HG03064 (cell line): ENCODE measurements around the gene ANKRD24.
"Not testable (repeated sequence)": the region's sequence is repeated elsewhere in the genome, so short reads cannot be mapped to it uniquely, and the experiment has no call there.

Experiments
- ATAC-seq: cut with Tn5 transposase; IDR thresholded peaks from one replicate; pipeline ENCODE4 v1.9.1; 2021; ENCODE audit warnings: low read depth; ENCODE audit not compliant: unreplicated experiment

The ANKRD24 gene

GRCh38 chr19:4229179-4229931, 46.9 kb downstream of the ANKRD24 start, which contains the start of gene EBI3:
Gene EBI3 (plus strand): TSS chr19:4229523. CDS start chr19:4229551, 28 bp downstream.
- peak; percentile 57 for ATAC-seq

GRCh38 chr19:4230237-4230636, 47.7 kb downstream of the ANKRD24 start:
- ATAC-seq: not testable (repeated sequence)

DNA sequence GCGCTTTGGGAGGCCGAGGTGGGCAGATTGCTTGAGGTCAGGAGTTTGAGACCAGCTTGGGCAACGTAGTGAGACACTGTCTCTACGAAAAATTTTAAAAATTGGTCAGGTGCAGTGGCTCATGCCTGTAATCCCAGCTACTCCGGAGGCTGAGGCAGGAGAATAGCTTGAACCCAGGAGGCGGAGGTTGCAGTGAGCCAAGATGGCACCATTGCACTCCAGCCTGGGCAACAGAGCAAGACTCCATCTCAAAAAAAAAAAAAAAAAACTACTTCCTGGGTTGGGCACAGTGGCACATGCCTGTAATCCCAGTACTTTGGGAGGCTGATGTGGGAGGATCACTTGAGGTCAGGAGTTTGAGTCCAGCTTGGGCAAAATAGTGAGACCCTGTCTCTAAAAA, 49.0 kb downstream of the ANKRD24 start:
- not testable (repeated sequence) for ATAC-seq

DNA sequence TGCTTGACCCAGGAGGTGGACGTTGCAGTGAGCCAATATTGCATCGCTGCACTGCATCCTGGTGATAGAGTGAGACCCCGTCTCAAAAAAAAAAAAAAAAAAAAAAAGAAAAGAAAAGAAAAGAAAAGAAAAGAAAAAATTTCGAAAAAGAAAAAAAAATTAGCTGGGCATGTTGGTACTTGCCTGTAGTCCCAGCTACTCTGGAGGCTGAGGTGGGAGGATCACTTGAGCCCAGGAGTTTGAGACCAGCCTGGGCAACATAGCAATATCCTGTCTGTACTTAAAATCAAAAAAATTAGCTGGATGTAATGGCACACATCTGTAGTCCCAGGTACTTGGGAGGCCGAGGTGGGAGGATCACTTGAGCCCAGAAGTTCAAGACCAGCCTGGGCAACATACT, 49.6 kb downstream of the ANKRD24 start:
- ATAC-seq: not testable (repeated sequence)

DNA sequence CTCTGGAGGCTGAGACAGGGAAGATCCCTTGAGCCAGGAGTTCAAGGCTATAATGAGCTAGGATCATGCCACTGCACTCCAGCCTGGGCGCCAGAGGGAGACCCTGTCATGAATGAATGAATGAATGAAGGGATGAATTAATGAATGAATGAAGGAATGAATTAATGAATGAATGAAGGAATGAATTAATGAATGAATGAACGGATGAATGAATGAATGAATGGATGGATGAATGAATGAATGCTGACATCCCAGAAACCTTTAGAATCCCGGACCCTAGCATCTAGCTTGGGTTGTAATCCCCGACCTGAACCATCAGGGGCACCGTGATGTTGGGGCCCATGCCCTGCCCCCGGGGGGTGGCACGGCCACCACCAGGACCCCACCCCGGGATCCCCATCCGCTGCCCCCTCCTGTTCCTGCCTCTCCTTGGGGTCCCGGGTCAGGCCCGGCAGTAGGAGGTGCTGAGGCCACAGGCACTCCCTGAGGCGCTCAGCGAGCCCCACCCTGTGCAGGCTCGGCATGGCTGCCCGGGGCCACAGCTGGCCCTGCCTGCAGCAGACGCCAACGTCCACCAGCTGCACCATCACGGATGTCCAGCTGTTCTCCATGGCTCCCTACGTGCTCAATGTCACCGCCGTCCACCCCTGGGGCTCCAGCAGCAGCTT, 50.3 kb downstream of the ANKRD24 start:
- no peak for ATAC-seq

DNA sequence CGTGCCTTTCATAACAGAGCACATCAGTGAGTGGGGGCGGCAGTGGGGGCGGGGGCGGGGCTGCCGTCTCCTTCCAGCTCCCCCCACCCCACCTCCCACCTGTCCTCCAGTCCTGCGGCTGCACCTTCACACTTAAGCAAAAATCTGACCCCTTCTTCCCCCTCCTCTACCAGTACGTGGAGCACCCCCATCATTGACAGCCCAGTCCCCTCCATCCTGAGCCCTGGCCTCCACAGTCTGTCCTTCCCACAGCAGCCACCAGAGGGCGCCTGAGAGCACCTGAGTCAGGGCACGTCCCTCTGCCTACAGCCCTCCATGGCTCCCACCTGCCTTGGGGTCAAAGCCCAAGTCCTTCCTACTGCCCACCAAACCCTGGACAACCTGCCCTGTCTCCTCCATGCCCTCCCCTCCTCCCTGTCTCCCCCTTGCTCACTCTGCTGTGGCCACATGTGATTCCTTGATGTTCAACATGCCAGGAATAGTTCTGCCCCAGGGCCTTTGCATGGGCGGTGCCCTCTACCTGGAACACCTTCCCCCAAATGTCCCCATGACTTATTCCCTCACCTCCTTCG, 50.9 kb downstream of the ANKRD24 start:
- ATAC-seq: no peak

DNA sequence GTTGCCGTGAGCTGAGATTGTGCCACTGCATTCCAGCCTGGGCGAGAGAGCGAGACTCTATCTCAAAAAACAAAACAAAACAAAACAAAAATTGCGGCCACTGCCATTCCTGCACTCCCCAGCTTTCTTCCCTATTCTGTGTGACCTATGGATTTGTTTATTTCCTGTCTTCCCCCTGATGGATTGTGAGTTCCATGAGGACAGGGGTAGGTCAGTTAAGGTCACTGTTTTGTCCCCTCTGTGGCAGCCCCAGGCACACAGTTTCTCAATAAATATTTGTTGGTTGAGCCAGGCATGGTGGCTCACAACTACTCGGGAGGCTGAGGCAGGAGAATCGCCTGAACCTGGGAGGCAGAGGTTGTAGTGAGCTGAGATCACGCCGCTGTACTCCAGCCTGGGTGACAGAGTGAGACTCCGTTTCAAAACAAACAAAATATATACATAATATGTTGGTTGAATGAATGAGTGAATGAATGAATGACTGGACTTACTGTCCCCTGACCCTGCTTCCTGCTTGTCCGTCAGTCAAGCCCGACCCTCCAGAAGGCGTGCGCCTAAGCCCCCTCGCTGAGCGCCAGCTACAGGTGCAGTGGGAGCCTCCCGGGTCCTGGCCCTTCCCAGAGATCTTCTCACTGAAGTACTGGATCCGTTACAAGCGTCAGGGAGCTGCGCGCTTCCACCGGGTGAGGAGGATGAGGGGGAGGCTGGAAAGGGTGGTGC, 51.8 kb downstream of the ANKRD24 start:
- no peak for ATAC-seq

DNA sequence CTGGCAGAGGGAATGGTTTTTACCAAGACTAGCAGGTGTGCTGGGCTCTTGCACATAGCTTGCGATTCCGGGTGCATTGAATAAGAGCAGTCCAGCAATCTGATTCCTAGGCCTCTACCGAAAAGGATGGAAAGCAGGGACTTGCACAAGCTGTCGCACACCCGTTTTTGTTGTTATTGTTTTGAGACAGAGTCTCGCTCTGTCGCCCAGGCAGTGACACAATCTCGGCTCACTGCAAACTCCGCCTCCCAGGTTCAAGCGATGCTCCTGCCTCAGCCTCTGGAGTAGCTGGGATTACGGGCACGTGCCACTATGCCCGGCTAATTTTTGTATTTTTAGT, 52.3 kb downstream of the ANKRD24 start:
- no peak for ATAC-seq

DNA sequence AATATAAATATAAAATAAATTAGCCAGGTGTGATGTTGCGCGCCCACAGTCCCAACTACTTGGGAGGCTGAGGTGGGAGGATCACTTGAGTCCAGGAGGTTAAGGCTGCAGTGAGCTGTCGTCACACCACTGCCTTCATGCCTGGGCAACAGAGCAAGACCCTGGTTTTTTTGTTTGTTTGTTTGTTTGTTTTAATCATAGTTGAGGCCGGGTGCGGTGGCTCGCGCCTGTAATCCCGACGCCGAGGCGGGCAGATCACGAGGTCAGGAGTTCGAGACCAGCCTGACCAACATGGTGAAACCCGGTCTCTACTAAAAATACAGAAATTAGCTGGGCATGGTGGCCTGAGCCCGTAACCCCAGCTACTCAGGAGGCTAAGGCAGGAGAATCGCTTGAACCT, 55.0 kb downstream of the ANKRD24 start:
- not testable (repeated sequence) for ATAC-seq

- no peak for ATAC-seq
Observed at GRCh38 chr19:4238831-4239230, 56.3 kb downstream of the ANKRD24 start.

DNA sequence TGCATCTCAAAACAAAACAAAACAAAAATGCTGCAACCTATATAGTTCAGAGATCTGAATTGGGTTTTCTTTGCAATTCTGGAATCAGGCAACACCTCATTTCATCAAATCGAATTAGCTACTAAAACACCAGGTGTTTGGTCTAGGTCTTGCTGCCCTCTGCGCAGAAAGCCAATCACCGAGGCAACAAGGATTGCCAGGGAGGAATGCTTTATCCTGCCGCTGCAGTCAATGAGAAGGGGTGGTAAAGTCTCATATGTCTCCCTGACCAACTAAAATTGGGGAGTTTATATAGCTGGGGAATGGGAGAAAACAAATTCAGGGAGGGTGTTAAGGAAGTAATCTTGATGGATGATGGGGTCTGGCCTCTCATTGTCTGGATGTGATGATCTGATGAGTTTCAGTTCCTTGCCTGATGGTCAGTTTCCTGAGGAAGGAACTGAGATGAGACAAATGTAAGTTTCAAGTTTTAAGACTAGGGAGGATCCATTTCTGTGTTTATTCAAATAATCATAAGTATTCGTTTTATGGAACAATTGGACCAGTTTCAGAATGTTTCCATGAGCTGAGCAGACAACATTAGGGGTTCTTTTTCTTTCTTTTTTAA, 59.4 kb downstream of the ANKRD24 start:
- no peak for ATAC-seq

- not testable (repeated sequence) for ATAC-seq
Observed at GRCh38 chr19:4245938-4246337, 63.4 kb downstream of the ANKRD24 start.

DNA sequence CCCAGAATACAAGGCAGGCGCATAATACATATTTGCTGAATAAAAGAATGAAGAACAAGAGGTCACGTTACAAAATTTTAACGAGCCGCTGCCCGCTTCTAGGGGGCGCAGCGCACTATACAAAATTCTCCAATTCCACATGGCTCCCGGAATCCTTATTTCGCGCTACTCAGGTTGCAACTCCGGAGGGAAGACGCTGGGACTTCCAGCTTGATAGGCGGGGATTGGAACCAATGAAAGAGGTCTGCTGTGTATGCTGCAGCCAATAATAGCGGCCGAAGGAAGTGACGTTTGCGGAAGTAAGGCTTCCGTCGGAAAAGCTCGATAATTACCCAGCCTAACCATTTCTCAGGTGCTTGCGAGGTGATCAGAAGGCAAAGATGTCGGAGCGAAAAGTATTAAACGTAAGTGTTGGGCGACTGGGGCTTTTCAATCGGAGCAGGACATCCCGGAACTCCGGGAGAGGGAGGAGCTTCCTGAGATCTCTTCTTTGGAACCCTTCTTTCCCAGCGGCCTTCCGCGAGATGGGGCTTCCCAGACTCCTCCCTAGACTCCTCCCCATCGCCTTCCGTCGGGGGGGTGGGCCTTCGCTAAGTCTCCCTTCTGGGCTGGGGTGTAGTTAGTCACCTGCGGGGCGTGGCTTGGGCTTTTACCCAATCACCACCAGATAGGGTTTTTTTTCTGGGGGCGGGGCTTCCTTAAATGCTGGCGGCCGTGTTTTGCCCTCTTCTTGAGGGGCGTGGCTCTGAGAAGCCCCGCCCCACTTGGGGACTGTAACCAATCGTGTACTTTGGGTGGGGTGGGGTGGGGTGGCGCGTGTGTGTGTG, 64.5 kb downstream of the ANKRD24 start, which contains the start of gene YJU2:
TSS of gene YJU2 (plus strand) at position 314 of the 827 bp plus-strand sequence. CDS start at position 381, 67 bp downstream.
- peak; percentile 72 for ATAC-seq

DNA sequence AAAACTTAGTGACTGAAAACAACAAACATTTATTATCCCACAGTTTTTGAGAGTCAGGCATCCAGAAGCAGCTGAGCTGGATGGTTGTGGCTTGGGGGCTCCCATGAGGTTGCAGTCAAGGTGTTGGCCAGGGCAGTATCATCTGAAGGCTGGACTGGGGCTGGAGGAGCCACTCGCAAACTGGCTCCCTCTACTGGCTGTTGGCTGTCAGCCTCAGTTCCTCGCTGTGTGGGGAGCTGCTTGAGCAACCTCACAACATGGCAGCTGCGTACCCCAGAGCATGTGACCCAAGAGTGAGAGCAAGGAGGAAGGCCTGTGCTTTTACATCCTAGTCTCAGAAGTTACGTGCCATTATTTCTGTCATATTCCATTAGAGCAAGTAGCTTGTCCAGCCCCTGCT, 74.1 kb downstream of the ANKRD24 start:
- ATAC-seq: no peak

- ATAC-seq: no peak
Observed at GRCh38 chr19:4257025-4257424, 74.5 kb downstream of the ANKRD24 start.

DNA sequence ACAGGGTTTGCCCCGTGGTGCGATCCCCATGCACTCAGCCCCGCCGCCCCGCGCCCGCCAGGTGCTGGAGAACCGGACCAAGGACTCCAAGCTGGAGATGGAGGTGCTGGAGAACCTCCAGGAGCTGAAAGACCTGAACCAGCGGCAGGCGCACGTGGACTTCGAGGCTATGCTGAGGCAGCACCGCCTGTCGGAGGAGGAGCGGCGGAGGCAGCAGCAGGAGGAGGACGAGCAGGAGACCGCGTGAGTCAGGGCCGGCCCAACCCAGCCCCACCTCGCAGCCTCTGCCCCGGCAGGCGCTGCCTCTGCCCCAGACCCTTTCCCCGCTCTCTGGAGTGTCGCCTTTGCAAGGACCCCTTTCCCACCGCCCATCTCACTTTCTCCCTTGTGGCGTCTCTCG, 75.7 kb downstream of the ANKRD24 start:
- ATAC-seq: no peak

DNA sequence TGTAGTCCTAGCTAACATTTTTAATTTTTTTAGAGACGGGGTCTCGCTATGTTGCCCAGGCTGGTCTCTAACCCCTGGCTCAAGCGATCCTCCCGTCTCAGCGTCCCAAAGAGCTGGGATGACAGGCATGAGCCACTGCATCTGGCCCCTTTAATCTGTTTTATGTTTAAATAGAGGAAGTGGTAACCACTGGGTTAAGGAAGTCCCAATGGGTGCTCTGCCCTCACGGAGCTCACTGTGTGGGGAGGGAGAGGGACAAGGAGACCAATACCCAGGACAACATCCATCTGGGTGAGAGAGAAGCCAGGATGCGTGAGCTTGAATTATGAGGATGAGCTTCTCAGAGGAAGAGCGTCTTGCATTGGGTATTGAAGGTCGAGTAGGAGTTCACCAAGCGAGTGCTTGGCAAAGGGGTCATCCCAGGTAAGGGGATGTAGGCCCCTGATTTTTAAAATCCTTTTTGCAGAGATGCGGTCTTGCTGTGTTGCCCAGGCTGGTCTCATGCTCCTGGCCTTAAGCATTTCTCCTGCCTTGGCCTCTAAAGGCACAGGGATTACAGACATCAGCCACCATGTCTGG, 78.2 kb downstream of the ANKRD24 start:
- no peak for ATAC-seq

- no peak for ATAC-seq
Observed at GRCh38 chr19:4264812-4265211, 82.3 kb downstream of the ANKRD24 start.

DNA sequence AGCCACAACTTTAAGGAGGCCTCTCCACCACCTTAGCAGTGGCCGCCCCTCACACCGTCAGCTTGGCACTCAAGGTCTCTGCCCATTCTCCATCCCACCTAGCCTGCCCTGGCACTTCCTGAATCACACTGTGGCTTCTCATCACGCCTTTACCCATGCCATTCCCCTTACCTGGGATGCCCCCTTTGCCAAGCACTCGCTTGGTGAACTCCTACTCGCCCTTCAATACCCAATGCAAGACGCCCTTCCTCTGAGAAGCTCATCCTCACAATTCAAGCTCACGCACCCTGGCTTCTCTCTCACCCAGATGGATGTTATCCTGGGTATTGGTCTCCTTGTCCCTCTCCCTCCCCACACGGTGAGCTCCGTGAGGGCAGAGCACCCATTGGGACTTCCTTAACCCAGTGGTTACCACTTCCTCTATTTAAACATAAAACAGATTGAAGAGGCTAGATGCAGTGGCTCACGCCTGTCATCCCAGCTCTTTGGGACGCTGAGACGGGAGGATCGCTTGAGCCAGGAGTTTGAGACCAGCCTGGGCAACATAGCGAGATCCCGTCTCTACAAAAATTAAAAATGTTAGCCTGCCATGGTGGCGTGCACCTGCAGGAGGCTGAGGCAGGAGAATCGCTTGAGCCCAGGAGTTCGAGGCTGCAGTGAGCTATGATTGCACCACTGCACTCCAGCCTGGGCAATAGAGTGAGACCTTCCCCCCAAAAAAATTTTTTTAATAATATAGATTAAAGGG, 83.9 kb downstream of the ANKRD24 start:
- ATAC-seq: no peak
